T-helper 1 cell treated with Interleukin-12 subunit alpha and Interleukin-12 subunit beta and Interleukin-4 antibody, amounts not matched to agents 30 μg/mL and 1 μg/mL, for 36 hours (primary cell): Measurements from ENCODE around the gene BCL2L11.

Experiments used
- H3K27ac Mint-ChIP-seq: one replicate; pipeline ENCODE4 v1.8.0; 2021; ENCODE audit warnings: mild to moderate bottlenecking, mixed read lengths
- H3K27me3 Mint-ChIP-seq: one replicate; pipeline ENCODE4 v1.8.0; 2021; ENCODE audit warnings: low read depth, mixed read lengths
- H3K36me3 Mint-ChIP-seq: one replicate; pipeline ENCODE4 v1.8.0; 2021; ENCODE audit warnings: low read depth, mixed read lengths
- H3K4me1 Mint-ChIP-seq: one replicate; pipeline ENCODE4 v1.8.0; 2021; ENCODE audit warnings: low read depth, mixed read lengths
- H3K4me3 Mint-ChIP-seq: one replicate; pipeline ENCODE4 v1.8.0; 2021; ENCODE audit warnings: mild to moderate bottlenecking, moderate library complexity, mixed read lengths
- H3K9me3 Mint-ChIP-seq: one replicate; pipeline ENCODE4 v1.8.0; 2021; ENCODE audit warnings: mixed read lengths

Gene BCL2L11

GRCh38 chr2:111216811-111217652, 96.3 kb downstream of the BCL2L11 start:
- peaks cover 35% of the 10 kb centered on the region for H3K9me3 Mint-ChIP-seq
- H3K4me3 Mint-ChIP-seq: no peak overlapping the region
- H3K36me3 Mint-ChIP-seq: peaks cover 46% of the 10 kb centered on the region
- H3K4me1 Mint-ChIP-seq: peaks cover 11% of the 10 kb centered on the region
- H3K27me3 Mint-ChIP-seq: peaks cover 10% of the 10 kb centered on the region
- H3K27ac Mint-ChIP-seq: no peak overlapping the region
